ENCODE measurements around the gene JMJD7.

JMJD7 gene

DNA sequence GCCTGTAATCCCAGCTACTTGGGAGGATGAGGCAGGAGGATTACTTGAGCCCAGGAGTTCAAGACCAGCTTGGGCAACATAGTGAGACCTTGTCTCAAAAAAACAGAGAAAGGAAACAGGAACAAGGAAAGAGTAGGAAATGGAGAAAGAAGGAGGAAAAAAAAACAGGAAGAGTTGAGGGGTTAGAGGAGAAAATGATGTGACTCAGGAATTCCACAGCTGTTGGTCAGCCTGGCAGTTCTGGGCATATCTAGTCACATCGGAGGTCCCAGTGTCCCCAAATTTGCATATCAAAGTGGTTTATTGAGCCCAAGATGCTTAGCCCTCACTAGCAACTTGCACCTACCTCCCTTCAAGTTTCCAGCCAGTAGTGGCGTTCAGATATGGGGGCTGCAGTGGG, 18.8 kb upstream of the JMJD7 start:
- TF ChIP-seq, protein P1, sequence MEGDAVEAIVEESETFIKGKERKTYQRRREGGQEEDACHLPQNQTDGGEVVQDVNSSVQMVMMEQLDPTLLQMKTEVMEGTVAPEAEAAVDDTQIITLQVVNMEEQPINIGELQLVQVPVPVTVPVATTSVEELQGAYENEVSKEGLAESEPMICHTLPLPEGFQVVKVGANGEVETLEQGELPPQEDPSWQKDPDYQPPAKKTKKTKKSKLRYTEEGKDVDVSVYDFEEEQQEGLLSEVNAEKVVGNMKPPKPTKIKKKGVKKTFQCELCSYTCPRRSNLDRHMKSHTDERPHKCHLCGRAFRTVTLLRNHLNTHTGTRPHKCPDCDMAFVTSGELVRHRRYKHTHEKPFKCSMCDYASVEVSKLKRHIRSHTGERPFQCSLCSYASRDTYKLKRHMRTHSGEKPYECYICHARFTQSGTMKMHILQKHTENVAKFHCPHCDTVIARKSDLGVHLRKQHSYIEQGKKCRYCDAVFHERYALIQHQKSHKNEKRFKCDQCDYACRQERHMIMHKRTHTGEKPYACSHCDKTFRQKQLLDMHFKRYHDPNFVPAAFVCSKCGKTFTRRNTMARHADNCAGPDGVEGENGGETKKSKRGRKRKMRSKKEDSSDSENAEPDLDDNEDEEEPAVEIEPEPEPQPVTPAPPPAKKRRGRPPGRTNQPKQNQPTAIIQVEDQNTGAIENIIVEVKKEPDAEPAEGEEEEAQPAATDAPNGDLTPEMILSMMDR (IDR thresholded peaks at IDR 0.05; ENCODE audit: control insufficient read depth, extremely low read depth, insufficient read depth), result no peak
- no peak for DNase-seq (ENCODE audit: low read depth)
- H3K4me3 ChIP-seq (ENCODE audit: low read depth, low read length), result no peak overlapping the region

DNA sequence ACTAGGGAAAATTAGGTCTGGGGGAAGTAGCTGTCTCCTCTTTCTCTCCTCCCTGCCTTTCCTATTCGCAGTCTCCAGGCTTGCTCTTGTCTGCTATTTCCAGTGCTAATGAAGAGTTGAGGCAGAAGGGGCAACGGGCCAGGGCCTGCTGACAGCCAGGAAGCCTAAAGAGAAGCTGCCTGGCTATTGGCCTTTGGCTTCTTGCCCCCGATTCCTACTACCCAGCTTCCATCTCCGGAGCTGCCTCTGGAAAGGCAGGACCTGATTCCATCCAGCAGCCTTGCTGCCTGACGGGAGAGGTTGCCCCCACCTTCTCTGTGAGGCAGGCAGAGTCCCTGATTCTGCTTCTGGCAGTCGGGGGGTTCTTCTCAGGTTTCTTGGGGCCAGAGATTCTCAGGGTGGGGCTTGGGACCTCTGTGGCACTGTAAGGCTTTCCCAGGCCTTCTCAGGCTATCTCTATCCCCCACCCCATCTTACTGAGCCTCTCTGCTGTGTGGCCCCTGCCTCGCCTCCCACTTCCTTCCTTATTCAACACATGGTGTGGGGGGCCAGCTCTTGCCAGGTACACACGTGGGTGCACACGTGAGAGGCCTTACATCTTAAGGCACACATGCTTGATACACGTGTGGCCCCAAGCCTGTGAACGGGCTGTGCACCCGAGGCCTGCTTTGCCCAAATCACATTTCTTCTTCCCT, 18.2 kb upstream of the JMJD7 start:
- no peak overlapping the region for H3K4me3 ChIP-seq (ENCODE audit: low read depth, low read length)
- DNase-seq (ENCODE audit: low read depth), result no peak
- TF ChIP-seq, protein P1 (IDR thresholded peaks at IDR 0.05; ENCODE audit: control insufficient read depth, extremely low read depth, insufficient read depth), result no peak

DNA sequence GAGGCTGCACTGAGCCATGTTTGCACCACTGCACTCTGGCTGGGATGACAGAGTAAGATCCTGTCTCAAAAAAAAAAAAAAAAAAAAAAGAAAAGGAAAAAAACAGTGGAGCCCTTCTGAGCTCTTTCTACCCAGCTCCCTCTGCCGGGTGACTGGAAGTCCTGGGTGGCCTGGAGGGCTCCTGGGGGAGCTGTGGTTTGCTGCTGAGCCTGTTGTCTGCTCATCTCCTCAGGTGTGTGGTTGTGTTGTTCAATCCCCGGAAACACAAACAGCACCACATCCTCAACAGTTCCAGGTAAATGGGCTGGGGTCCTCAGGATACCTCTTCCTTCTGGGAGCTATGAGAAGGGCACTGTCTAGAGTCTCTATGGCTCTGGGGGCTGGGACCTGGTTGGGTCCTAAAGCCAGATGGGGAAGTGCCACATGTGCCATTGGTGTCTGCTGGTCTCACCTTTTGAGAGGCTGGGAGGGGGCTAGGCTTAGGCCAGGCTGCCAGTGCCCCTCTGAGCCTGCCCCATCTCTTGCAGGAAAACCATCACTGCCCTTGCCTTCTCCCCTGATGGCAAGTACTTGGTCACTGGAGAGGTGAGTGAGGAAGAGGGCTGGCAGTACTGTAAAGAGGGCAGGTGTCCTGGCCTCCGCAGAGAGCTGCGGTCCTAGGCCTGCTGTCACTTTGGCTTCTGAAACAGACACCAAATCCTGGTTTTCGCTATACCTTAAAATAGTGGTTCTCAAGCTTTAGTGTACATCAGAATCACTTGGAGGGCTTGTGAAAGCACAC, 17.1 kb upstream of the JMJD7 start:
- TF ChIP-seq, protein P1 (IDR thresholded peaks at IDR 0.05; ENCODE audit: control insufficient read depth, extremely low read depth, insufficient read depth), result no peak
- no peak for DNase-seq (ENCODE audit: low read depth)
- H3K4me3 ChIP-seq (ENCODE audit: low read depth, low read length), result no peak overlapping the region

DNA sequence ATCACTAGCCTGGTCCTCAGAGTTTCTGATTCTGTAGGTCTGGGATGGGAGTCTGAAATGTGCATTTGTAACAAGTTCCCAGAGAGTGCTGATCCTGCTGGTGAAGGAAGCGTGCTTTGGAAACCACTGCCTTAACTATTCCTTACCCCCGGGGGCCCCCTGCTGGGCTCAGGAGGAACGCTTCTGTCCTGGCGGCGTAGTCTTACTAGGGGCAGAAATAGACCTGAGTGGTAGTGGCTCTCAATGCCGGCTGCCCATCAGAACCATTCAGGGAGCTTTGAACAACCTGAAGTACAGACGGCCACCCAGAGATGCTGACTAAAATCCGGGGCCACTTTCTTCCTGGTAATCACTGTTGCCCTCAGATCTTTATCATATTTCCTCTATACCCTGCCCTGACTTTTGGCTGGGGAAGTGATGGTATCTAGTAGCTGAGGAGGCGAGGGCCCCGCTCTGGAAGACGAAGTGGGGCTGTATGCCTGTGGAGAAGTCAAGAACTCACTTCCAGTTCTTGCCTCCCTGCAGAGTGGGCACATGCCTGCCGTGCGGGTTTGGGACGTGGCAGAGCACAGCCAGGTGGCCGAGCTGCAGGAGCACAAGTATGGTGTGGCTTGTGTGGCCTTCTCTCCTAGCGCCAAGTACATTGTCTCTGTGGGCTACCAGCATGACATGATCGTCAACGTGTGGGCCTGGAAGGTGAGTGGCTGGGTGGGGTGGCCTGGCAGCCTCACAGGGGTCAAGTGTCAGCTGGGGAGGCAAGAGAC, 16.3 kb upstream of the JMJD7 start:
- peak; percentile 25 for DNase-seq (ENCODE audit: low read depth)
- H3K4me3 ChIP-seq (ENCODE audit: low read depth, low read length), result no peak overlapping the region
- TF ChIP-seq, protein P1 (IDR thresholded peaks at IDR 0.05; ENCODE audit: control insufficient read depth, extremely low read depth, insufficient read depth), result peak; percentile 83

DNA sequence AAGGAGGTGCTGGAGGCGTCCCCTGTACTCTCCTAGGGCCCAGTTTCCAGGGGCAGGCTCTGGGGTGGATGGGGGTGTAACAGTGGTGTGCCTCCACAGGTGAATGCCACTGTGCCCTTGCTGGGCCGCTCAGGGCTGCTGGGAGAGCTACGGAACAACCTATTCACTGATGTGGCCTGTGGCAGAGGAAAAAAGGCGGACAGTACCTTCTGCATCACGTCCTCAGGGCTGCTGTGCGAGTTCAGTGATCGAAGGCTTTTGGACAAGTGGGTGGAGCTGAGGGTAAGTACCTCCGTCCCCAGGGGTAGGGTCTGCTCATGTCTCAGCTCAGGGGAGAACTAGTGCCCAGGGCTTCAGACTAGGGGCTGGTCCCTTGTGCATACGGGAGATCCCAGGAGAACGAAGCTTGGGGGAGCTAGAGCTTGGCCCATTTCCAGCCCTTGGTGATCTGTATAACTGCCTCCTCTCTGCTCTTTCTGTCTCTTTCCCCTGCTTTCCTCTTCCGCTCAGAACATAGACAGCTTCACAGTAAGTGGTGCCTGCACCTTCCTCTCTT, 15.0 kb upstream of the JMJD7 start:
- DNase-seq (ENCODE audit: low read depth), result no peak
- no peak overlapping the region for H3K4me3 ChIP-seq (ENCODE audit: low read depth, low read length)
- TF ChIP-seq, protein P1 (IDR thresholded peaks at IDR 0.05; ENCODE audit: control insufficient read depth, extremely low read depth, insufficient read depth), result no peak

DNA sequence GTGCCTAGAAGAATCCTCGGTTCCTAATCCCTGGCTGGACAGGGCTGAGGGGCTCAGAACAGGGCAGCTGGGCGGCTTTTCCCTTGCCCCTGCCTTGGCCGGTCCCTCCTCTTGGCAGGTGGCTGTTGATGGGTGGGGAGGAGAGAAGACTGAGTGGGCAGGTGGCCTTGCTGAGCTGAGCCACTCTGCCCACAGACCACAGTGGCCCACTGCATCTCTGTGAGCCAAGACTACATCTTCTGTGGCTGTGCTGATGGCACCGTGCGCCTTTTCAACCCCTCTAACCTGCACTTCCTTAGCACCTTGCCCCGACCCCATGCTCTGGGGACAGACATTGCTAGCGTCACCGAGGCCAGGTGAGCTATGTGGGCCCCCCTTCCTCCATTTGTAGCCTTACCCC, 14.5 kb upstream of the JMJD7 start:
- DNase-seq (ENCODE audit: low read depth), result no peak
- TF ChIP-seq, protein P1 (IDR thresholded peaks at IDR 0.05; ENCODE audit: control insufficient read depth, extremely low read depth, insufficient read depth), result no peak
- no peak overlapping the region for H3K4me3 ChIP-seq (ENCODE audit: low read depth, low read length)
